22Rv1 (cell line): ENCODE data around the gene ACVR1B.

Experiments used
- ZFX ChIP-seq: fragments of 450-650 bp; IDR thresholded peaks from 2 replicates; pipeline ENCODE4 v1.6.1; 2017; ENCODE audit warnings: antibody characterized with exemption, borderline replicate concordance
- TF ChIP-seq, protein P1 (sequence below): fragments of 450-650 bp; IDR thresholded peaks from 2 replicates; pipeline ENCODE4 v1.5.1; 2017; ENCODE audit warnings: mild to moderate bottlenecking

DNA sequence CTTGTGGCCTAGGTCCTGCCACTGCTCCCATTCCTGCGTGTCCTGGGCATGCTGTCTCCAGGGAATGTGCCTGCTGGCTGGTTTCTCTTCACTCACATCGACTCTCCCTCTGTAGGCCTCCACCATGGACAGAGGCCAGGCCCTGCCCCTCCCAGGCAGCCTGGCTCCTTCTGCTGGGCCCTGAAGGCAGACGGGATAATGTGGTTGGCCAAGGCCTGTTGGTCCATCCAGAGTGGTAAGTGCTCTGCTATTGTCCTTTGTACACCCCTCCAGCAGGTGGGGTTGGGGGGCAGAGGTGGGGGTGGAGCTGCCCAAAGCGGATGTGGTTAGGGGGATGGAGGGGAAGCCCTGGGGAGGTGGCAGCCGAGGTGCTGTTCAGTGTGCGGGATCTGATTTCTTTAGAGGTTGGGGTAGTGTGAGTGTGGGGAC lies 90.2 kb downstream of the ACVR1B start:
- TF ChIP-seq, protein P1, sequence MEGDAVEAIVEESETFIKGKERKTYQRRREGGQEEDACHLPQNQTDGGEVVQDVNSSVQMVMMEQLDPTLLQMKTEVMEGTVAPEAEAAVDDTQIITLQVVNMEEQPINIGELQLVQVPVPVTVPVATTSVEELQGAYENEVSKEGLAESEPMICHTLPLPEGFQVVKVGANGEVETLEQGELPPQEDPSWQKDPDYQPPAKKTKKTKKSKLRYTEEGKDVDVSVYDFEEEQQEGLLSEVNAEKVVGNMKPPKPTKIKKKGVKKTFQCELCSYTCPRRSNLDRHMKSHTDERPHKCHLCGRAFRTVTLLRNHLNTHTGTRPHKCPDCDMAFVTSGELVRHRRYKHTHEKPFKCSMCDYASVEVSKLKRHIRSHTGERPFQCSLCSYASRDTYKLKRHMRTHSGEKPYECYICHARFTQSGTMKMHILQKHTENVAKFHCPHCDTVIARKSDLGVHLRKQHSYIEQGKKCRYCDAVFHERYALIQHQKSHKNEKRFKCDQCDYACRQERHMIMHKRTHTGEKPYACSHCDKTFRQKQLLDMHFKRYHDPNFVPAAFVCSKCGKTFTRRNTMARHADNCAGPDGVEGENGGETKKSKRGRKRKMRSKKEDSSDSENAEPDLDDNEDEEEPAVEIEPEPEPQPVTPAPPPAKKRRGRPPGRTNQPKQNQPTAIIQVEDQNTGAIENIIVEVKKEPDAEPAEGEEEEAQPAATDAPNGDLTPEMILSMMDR: no peak
- TF ChIP-seq ZFX: no peak
